ENCODE data around the gene UNC119. TPM values are rescaled to one million over a fixed set of nuclear protein-coding genes. Genes with fewer than 3 reads are reported as not detected.

Gene UNC119
- 16.0 and 19.6 TPM in 2 replicates for total RNA-seq

GRCh38 chr17:28552176-28552999 lies at the start of gene UNC119:
UNC119 (minus strand) TSS chr17:28552624; CDS start chr17:28552557, 67 bp downstream.

GRCh38 chr17:28598799-28599310 lies 46.4 kb upstream of the UNC119 start, which contains the start of gene SPAG5:
SPAG5 (minus strand) TSS chr17:28599025; CDS start chr17:28598946, 79 bp downstream.

GRCh38 chr17:28576758-28577465 lies 24.5 kb upstream of the UNC119 start, which contains the start of gene ALDOC:
ALDOC (minus strand) TSS chr17:28576895; CDS start chr17:28575532, 1,363 bp downstream.

GRCh38 chr17:28571361-28572122 lies 19.1 kb upstream of the UNC119 start, which contains the start of gene PIGS:
PIGS (minus strand) TSS chr17:28571524; CDS start chr17:28571496, 28 bp downstream.

GRCh38 chr17:28505986-28506665 lies 46.3 kb downstream of the UNC119 start, which contains the start of gene FOXN1:
FOXN1 (plus strand) TSS chr17:28506348; CDS start chr17:28523970, 17,622 bp downstream.

Other genes with a start within 250 kb of the UNC119 start
- 38.8 and 72.2 TPM in 2 replicates for gene TMEM97, start 233.4 kb downstream of the UNC119 start, total RNA-seq
- gene IFT20, start 217.2 kb downstream of the UNC119 start, total RNA-seq: 36.5 and 46.2 TPM in 2 replicates
- gene TNFAIP1, start 216.9 kb downstream of the UNC119 start, total RNA-seq: 35.9 and 71.3 TPM in 2 replicates
- gene POLDIP2, start 195.1 kb downstream of the UNC119 start, total RNA-seq: 81.8 and 115 TPM in 2 replicates
- gene SEBOX, start 187.4 kb downstream of the UNC119 start, total RNA-seq: not detected in 2 replicates
- 0.43 and 149 TPM in 2 replicates for gene VTN, start 182.3 kb downstream of the UNC119 start, total RNA-seq
- gene SARM1, start 180.9 kb downstream of the UNC119 start, total RNA-seq: 13.3 and 23.9 TPM in 2 replicates
- gene SLC46A1, start 146.4 kb downstream of the UNC119 start, total RNA-seq: 6.6 and 7.4 TPM in 2 replicates
- not detected in 2 replicates for gene SLC13A2, start 79.0 kb downstream of the UNC119 start, total RNA-seq
- gene FOXN1, start 46.3 kb downstream of the UNC119 start, total RNA-seq: not detected in 2 replicates
- 40.2 and 44.0 TPM in 2 replicates for gene PIGS, start 18.9 kb upstream of the UNC119 start, total RNA-seq
- 9.7 and 30.4 TPM in 2 replicates for gene ALDOC, start 24.3 kb upstream of the UNC119 start, total RNA-seq
- 2.4 and 77.9 TPM in 2 replicates for gene SPAG5, start 46.4 kb upstream of the UNC119 start, total RNA-seq
- gene RSKR, start 61.6 kb upstream of the UNC119 start, total RNA-seq: 2.6 and 7.6 TPM in 2 replicates
- 103 and 183 TPM in 2 replicates for gene BLTP2, start 92.5 kb upstream of the UNC119 start, total RNA-seq
- gene SDF2, start 109.3 kb upstream of the UNC119 start, total RNA-seq: 36.5 and 44.2 TPM in 2 replicates
- 61.3 and 66.7 TPM in 2 replicates for gene SUPT6H, start 109.6 kb upstream of the UNC119 start, total RNA-seq
- gene PROCA1, start 159.3 kb upstream of the UNC119 start, total RNA-seq: 0.44 and 0.86 TPM in 2 replicates
- 200 and 222 TPM in 2 replicates for gene RAB34, start 165.2 kb upstream of the UNC119 start, total RNA-seq
- 341 and 470 TPM in 2 replicates for gene RPL23A, start 167.4 kb upstream of the UNC119 start, total RNA-seq
- 4.2 TPM in 2 replicates for gene TLCD1, start 173.6 kb upstream of the UNC119 start, total RNA-seq
- 3.3 and 8.5 TPM in 2 replicates for gene NEK8, start 176.2 kb upstream of the UNC119 start, total RNA-seq
- gene TRAF4, start 191.4 kb upstream of the UNC119 start, total RNA-seq: 32.6 and 65.3 TPM in 2 replicates

Data from placental pericyte (primary cell).